SK-N-SH (cell line): ENCODE measurements around the gene TPRX2. TPM values are rescaled to one million over a fixed set of nuclear protein-coding genes. Genes with fewer than 3 reads are reported as not detected.

Source experiments
- CTCF ChIA-PET: fragments of 300-600, 350-600 bp; formaldehyde crosslinking; extraction: SDS; loops from one replicate; lab custom pipeline; 2021; lab: Yijun Ruan, JAX
- POLR2A ChIA-PET: fragments of 350-600 bp; sonication (Branson Sonifier 250); formaldehyde crosslinking; extraction: SDS; loops from one replicate; lab custom pipeline; 2020; ENCODE audit warnings: antibody characterized with exemption, inconsistent platforms; lab: Yijun Ruan, JAX
- DNase-seq: peaks from one replicate; pipeline ENCODE4 v3.0.0; 2012
- H2AFZ ChIP-seq: fragments of 200-600 bp; sonication (generic); 2 replicates; pipeline ENCODE4 v1.8.1; 2016; ENCODE audit warnings: antibody characterized with exemption, mild to moderate bottlenecking, low read depth
- H3F3A ChIP-seq: fragments of 200-600 bp; sonication (generic); replicated peaks from 2 replicates; pipeline ENCODE3; 2016; ENCODE audit warnings: antibody characterized with exemption, mild to moderate bottlenecking; ENCODE audit not compliant: insufficient read depth
- H3K27ac ChIP-seq, 2 experiments: fragments of 200-500 bp in 1 of 2; fragments of 200-600 bp in 1 of 2; sonication (Bioruptor generic) in 1 of 2; sonication (generic), shearing (Covaris generic) in 1 of 2; 2 replicates each; pipeline versions ENCODE4 v1.5.1 to v1.6.1; 2014 to 2016; ENCODE audit warnings: low read depth in 2 of 2, inconsistent platforms in 1 of 2, low read length in 1 of 2, mild to moderate bottlenecking in 1 of 2, mixed read lengths in 1 of 2
- H3K27me3 ChIP-seq: fragments of 200-600 bp; sonication (generic), shearing (Covaris generic); 2 replicates; pipeline ENCODE4 v1.6.1; 2016; ENCODE audit warnings: mixed run types; ENCODE audit not compliant: insufficient read depth
- H3K36me3 ChIP-seq, 2 experiments: fragments of 200-500 bp in 1 of 2; fragments of 200-600 bp in 1 of 2; sonication (Bioruptor generic) in 1 of 2; sonication (generic) in 1 of 2; replicated peaks in 1 of 2; 2 replicates each; pipeline versions ENCODE3 to v1.5.1; 2014 to 2016; ENCODE audit warnings: low read length in 1 of 2, mild to moderate bottlenecking in 1 of 2; ENCODE audit not compliant: insufficient read depth in 2 of 2, control insufficient read depth in 1 of 2
- H3K4me1 ChIP-seq, 2 experiments: fragments of 200-500 bp in 1 of 2; fragments of 200-600 bp in 1 of 2; sonication (Bioruptor generic) in 1 of 2; sonication (generic), shearing (Covaris generic) in 1 of 2; 2 replicates each; pipeline versions ENCODE4 v1.5.1 to v1.6.1; 2014 to 2016; ENCODE audit warnings: low read depth in 1 of 2, low read length in 1 of 2, mixed run types in 1 of 2; ENCODE audit not compliant: insufficient read depth in 2 of 2, control insufficient read depth in 1 of 2
- H3K4me2 ChIP-seq: fragments of 200-600 bp; sonication (generic), shearing (Covaris generic); 2 replicates; pipeline ENCODE4 v1.6.1; 2017; ENCODE audit warnings: mixed run types
- H3K4me3 ChIP-seq, 2 experiments: fragments of 200-500 bp in 1 of 2; fragments of 200-600 bp in 1 of 2; sonication (Bioruptor generic) in 1 of 2; sonication (generic), shearing (Covaris generic) in 1 of 2; 2 replicates each; pipeline versions ENCODE4 v1.5.1 to v1.8.1; 2014 to 2016; ENCODE audit warnings: low read depth in 2 of 2, inconsistent platforms in 1 of 2, low read length in 1 of 2, mild to moderate bottlenecking in 1 of 2, mixed read lengths in 1 of 2, moderate library complexity in 1 of 2
- H3K79me2 ChIP-seq: fragments of 200-600 bp; sonication (generic); 2 replicates; pipeline ENCODE4 v1.8.1; 2017; ENCODE audit warnings: mild to moderate bottlenecking; ENCODE audit not compliant: insufficient read depth
- H3K9ac ChIP-seq: fragments of 200-600 bp; sonication (generic); 2 replicates; pipeline ENCODE4 v1.6.1; 2017; ENCODE audit warnings: mixed run types
- H3K9me2 ChIP-seq: fragments of 200-600 bp; sonication (generic); 2 replicates; pipeline ENCODE4 v1.6.1; 2017; ENCODE audit warnings: mixed run types
- H3K9me3 ChIP-seq: fragments of 200-600 bp; sonication (generic); 2 replicates; pipeline ENCODE4 v1.6.1; 2017; ENCODE audit warnings: mixed run types, mild to moderate bottlenecking, moderate library complexity
- H4K20me1 ChIP-seq: fragments of 200-600 bp; sonication (generic); 2 replicates; pipeline ENCODE4 v1.6.1; 2017; ENCODE audit warnings: mild to moderate bottlenecking, mixed run types; ENCODE audit not compliant: insufficient read depth
- CTCF ChIP-seq: fragments of 200-600 bp; sonication (generic); IDR thresholded peaks from 2 replicates; pipeline ENCODE4 v1.6.1; 2017; ENCODE audit warnings: antibody characterized with exemption, mild to moderate bottlenecking, moderate library complexity
- ELF1 ChIP-seq: IDR thresholded peaks from 2 replicates; pipeline ENCODE4 v1.4.0; 2012
- EZH2phosphoT487 ChIP-seq: fragments of 200-600 bp; sonication (generic); IDR thresholded peaks from 2 replicates; pipeline ENCODE4 v1.6.1; 2017; ENCODE audit warnings: low read depth, mixed run types, mild to moderate bottlenecking, antibody characterized with exemption, moderate library complexity, borderline replicate concordance
- FOXM1 ChIP-seq: IDR thresholded peaks from 2 replicates; pipeline ENCODE4 v1.4.0; 2012; ENCODE audit warnings: low read depth, mild to moderate bottlenecking
- IRF3 ChIP-seq: fragments of 150-350 bp; IDR thresholded peaks from 2 replicates; pipeline ENCODE4 v1.6.1; 2016; ENCODE audit warnings: mild to moderate bottlenecking, low read depth, low read length
- NRF1 ChIP-seq: IDR thresholded peaks from 2 replicates; pipeline ENCODE4 v1.6.1; 2012; ENCODE audit warnings: low read depth, mild to moderate bottlenecking, low read length
- POLR2AphosphoS5 ChIP-seq: IDR thresholded peaks from 2 replicates; pipeline ENCODE4 v1.6.1; 2012; ENCODE audit warnings: low read depth, low read length
- RCOR1 ChIP-seq: fragments of 150-350 bp; IDR thresholded peaks from 2 replicates; pipeline ENCODE4 v1.6.1; 2017; ENCODE audit warnings: antibody characterized with exemption, low read length
- RXRA ChIP-seq: IDR thresholded peaks from 2 replicates; pipeline ENCODE4 v1.4.0; 2012; ENCODE audit warnings: low read depth, mild to moderate bottlenecking, borderline replicate concordance
- TAF1 ChIP-seq: IDR thresholded peaks from 2 replicates; pipeline ENCODE4 v1.6.1; 2012; ENCODE audit warnings: low read depth, mild to moderate bottlenecking, low read length, moderate library complexity, borderline replicate concordance
- TCF12 ChIP-seq: IDR thresholded peaks from 2 replicates; pipeline ENCODE4 v1.4.0; 2012
- USF1 ChIP-seq: IDR thresholded peaks from 2 replicates; pipeline ENCODE4 v1.4.0; 2012; ENCODE audit warnings: low read depth, borderline replicate concordance
- ZBTB33 ChIP-seq: IDR thresholded peaks from 2 replicates; pipeline ENCODE4 v1.4.0; 2012; ENCODE audit warnings: low read depth, borderline replicate concordance
- WGBS: methylation state at CpG from one replicate; pipeline ENCODE4 v1.1.6; 2017; ENCODE audit warnings: low lambda C conversion rate; 5-methylcytosine and 5-hydroxymethylcytosine counted together
- polyA plus RNA-seq, 3 experiments: library from polyadenylated mRNA; depleted of rRNA; stranded (reverse); fragments of >200 nt; gene quantifications; 2 replicates each; pipeline ENCODE4 v1.2.3, GENCODE V29; 2012

TPRX2 gene
- polyA plus RNA-seq, 1 of the 3 experiments (the other 2 are of a cell fraction) = not detected

GRCh38 chr19:47860602-47861297 lies 1.7 kb downstream of the TPRX2 start (continued):
- no peak for TF ChIP-seq IRF3

GRCh38 chr19:47861630-47862029 lies 2.6 kb downstream of the TPRX2 start:
- Histone ChIP-seq H3K4me2 (no peak overlapping the region), H3K4me3 (no peak overlapping the region), H3K79me2 (no peaks in the 10 kb centered on the region)
- POLR2A ChIA-PET = no interaction called here
- TF ChIP-seq CTCF (no peak), TCF12 (no peak), ZBTB33 (no peak)
- TF ChIP-seq, all 33 proteins: peak for 0
- WGBS = 37% methylated on average over 5 of the region's 5 CpGs
- CTCF ChIA-PET = interaction anchor here (1.8 kb wide), 1 partner anchor 17 kb away, joined by 9 read pairs; no protein-coding TSS in a partner anchor
- H3K27me3 ChIP-seq = peaks cover 26% of the 10 kb centered on the region; the same call in 1 of the 2 replicates
- DNase-seq = no peak
- H3K4me1 ChIP-seq = no peaks in the 10 kb centered on the region
- no peaks in the 10 kb centered on the region for H3F3A ChIP-seq
- no peaks in the 10 kb centered on the region for H3K9me3 ChIP-seq
- H3K36me3 ChIP-seq = no peaks in the 10 kb centered on the region
- no peak overlapping the region for H3K9ac ChIP-seq
- H2AFZ ChIP-seq = no peak overlapping the region
- no peak overlapping the region for H3K27ac ChIP-seq
- H3K9me2 ChIP-seq = no peaks in the 10 kb centered on the region
- no peaks in the 10 kb centered on the region for H4K20me1 ChIP-seq

- POLR2A ChIA-PET = no interaction called here
- DNase-seq = peak; percentile 93
- no peak for TF ChIP-seq TAF1
- no peak for TF ChIP-seq POLR2AphosphoS5
- TF ChIP-seq RXRA = no peak
- TF ChIP-seq ELF1 = no peak
- no peak for TF ChIP-seq TCF12
- no peak for TF ChIP-seq NRF1
- no peak for TF ChIP-seq EZH2phosphoT487
- TF ChIP-seq USF1 = no peak
- no peak for TF ChIP-seq RCOR1
- TF ChIP-seq IRF3 = no peak
- no peak for TF ChIP-seq FOXM1
Observed at GRCh38 chr19:47863514-47863936, 4.5 kb downstream of the TPRX2 start.

More at GRCh38 chr19:47863514-47863936, 4.5 kb downstream of the TPRX2 start:
- CTCF ChIA-PET = interaction anchor here (0.6 to 8.1 kb wide), 34 partner anchors 8 to 391 kb away, joined by 3 to 89 read pairs (median 4); partner anchors contain the start of gene SULT2A1
- Histone ChIP-seq H3K4me3 (no peak overlapping the region), H3K4me2 (no peak overlapping the region), H3K9me2 (no peaks in the 10 kb centered on the region), H3K27me3 (peaks cover 28% of the 10 kb centered on the region; the same call in 1 of the 2 replicates), H3K36me3 (no peaks in the 10 kb centered on the region), H3F3A (no peaks in the 10 kb centered on the region), H3K9me3 (no peaks in the 10 kb centered on the region), H2AFZ (no peak overlapping the region), H3K4me1 (no peaks in the 10 kb centered on the region), H4K20me1 (no peaks in the 10 kb centered on the region), H3K79me2 (no peaks in the 10 kb centered on the region), H3K27ac (no peak overlapping the region), H3K9ac (no peak overlapping the region)
- 17% methylated on average over 14 of the region's 14 CpGs for WGBS
